AG10803 (cell line): Measurements from ENCODE around the gene PDCD5.
"Not testable (repeated sequence)": the region's sequence is repeated elsewhere in the genome, so short reads cannot be mapped to it uniquely, and the experiment has no call there.

ENCODE experiments used
- DNase-seq: peaks from one replicate; pipeline ENCODE4 v3.0.0; 2010; ENCODE audit warnings: low read depth
- H3K4me3 ChIP-seq: 2 replicates; pipeline ENCODE4 v1.5.1; 2011; ENCODE audit warnings: mild to moderate bottlenecking, low read length, control low read depth
- TF ChIP-seq, protein P1 (sequence below): conservative IDR thresholded peaks from 2 replicates; pipeline ENCODE4 v1.5.1; 2011; ENCODE audit warnings: mild to moderate bottlenecking, low read length, control low read depth, inconsistent platforms

PDCD5 gene

DNA sequence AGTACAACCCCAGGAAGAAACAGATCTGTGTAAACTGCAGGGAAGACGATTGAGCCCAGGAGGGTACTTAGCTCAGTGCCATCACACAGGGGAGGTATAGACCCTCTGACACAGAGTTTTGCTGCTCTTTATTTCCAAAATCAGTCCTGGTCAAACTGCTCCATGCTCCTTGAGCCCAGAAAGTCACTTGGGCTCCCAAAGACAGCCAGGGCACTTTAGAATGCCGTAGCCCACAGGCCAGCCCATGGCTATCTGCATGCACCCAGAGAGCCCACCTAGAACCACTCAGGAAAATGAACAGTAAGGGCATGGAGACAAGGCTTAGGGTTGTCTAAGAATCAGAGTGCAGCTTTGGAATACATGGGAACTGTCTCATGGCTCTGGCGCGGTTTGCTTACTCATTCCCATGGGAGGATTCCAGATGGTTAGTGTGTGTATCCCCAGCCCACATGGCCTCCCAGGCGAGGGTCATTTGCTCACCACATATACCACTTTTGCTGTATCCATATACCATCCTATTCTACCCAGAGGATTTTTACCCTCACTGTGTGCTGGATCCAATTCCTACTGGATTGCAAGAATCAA lies 14.7 kb upstream of the PDCD5 start:
- no peak overlapping the region for H3K4me3 ChIP-seq
- TF ChIP-seq, protein P1, sequence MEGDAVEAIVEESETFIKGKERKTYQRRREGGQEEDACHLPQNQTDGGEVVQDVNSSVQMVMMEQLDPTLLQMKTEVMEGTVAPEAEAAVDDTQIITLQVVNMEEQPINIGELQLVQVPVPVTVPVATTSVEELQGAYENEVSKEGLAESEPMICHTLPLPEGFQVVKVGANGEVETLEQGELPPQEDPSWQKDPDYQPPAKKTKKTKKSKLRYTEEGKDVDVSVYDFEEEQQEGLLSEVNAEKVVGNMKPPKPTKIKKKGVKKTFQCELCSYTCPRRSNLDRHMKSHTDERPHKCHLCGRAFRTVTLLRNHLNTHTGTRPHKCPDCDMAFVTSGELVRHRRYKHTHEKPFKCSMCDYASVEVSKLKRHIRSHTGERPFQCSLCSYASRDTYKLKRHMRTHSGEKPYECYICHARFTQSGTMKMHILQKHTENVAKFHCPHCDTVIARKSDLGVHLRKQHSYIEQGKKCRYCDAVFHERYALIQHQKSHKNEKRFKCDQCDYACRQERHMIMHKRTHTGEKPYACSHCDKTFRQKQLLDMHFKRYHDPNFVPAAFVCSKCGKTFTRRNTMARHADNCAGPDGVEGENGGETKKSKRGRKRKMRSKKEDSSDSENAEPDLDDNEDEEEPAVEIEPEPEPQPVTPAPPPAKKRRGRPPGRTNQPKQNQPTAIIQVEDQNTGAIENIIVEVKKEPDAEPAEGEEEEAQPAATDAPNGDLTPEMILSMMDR: no peak
- peak; percentile 55 for DNase-seq

- DNase-seq: no peak
- TF ChIP-seq, protein P1: no peak
- no peak overlapping the region for H3K4me3 ChIP-seq
These were observed 13.5 kb upstream of the PDCD5 start for GRCh38 chr19:32567486-32567885.

DNA sequence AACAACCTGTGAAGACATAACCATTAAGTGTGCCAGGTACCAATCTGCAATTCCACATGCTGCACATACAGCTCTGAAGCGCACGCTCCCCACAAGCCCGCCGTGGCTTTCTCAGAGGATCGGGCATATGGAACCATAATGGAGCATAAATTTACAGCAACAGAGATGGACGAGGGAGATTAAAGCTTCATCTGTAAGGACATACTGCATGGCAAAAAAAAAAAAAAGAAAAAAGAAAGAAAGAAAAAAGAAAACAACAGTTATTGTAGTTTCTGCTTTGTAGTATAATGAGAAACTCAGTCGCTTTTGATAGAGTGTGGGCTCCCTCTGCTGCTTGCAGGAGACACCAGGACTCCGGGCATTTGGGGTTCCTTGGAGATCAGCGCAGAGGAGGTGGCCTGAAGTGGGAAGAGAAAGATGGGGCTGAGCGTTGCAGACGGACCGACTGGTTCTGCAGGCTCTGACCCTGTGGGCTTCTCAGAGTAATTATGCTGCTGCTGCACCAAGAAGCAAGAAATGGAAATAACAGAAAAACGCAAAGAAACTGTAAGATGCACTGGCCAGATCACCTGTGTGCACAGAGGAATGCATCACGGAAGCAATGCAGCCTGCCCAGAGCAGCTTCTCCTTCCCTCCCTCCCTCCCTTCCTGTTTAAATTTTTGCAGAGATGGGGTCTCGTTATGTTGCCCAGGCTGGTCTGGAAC lies 10.8 kb upstream of the PDCD5 start:
- DNase-seq: peak; percentile 63
- TF ChIP-seq, protein P1: peak; percentile 84
- H3K4me3 ChIP-seq: peak overlapping the region; percentile 29; the same call in 1 of the 2 replicates

DNA sequence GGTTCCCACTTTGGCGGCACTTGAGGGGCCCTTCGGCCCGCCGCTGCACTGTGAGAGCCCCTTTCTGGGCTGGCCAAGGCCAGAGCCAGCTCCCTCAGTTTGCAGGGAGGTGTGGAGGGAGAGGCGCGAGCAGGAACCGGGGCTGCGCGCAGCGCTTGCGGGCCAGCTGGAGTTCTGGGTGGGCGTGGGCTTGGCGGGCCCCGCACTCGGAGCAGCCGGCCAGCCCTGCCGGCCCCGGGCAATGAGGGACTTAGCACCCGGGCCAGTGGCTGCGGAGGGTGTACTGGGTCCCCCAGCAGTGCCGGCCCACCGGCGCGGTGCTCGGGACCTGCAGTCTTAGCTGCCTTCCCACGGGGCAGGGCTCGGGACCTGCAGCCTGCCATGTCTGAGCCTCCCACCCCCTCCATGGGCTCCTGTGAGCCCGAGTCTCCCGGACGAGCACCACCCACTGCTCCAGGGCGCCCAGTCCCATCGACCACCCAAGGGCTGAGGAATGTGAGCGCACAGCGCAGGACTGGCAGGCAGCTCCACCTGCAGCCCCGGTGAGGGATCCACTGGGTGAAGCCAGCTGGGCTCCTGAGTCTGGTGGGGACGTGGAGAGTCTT lies 9.4 kb upstream of the PDCD5 start:
- H3K4me3 ChIP-seq, DNase-seq: not testable (repeated sequence)

GRCh38 chr19:32572700-32573491 lies 8.1 kb upstream of the PDCD5 start:
- DNase-seq, H3K4me3 ChIP-seq: not testable (repeated sequence)

- H3K4me3 ChIP-seq: no peak overlapping the region
- DNase-seq: no peak
- TF ChIP-seq, protein P1: no peak
These were observed 7.5 kb upstream of the PDCD5 start for GRCh38 chr19:32573492-32573794.

DNA sequence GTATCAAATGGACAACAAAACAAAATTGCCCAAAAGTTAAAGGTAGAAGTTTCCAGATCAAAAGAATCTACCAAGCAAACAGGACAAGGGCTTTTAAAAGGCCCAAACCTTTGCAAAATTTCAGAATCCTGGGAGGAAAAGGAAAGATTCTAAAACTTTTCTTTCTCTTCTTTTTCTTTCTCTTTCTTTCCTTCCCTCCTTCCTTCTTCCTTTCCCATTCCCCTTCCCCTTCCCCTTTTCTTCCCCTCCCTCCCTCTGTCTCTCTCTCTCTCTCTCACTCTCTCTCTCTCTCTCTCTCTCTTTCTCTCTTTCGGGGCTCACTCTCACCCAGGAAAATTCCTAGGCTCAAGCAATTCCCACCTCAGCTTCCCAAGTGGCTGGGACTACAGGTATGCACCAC lies 4.2 kb upstream of the PDCD5 start:
- DNase-seq: no peak
- TF ChIP-seq, protein P1: no peak

More for the DNA sequence above, 4.2 kb upstream of the PDCD5 start:
- H3K4me3 ChIP-seq: no peak overlapping the region
